ENCODE results near the gene PNMA8C.

DNA sequence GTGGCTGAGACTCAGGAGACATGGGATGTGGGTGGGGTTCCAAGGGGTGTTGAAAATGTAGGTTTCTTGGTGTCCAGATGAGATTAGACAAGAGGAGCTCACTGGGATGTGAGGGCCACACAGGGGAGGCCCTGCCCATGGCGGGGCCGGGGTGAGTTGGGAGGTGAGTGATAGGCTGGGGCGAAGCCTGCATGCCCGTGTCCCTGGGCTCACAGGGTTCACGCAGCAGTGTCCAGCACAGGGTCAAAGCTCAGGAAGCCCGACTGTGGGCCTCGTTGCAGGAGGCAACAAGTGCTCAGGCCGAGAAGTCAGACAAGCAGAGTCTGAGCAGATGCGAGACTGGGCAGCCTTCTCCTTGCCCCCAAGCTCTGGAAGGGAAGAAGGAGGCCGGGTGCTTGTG, 42.6 kb downstream of the PNMA8C start:
- TF ChIP-seq, protein P1, sequence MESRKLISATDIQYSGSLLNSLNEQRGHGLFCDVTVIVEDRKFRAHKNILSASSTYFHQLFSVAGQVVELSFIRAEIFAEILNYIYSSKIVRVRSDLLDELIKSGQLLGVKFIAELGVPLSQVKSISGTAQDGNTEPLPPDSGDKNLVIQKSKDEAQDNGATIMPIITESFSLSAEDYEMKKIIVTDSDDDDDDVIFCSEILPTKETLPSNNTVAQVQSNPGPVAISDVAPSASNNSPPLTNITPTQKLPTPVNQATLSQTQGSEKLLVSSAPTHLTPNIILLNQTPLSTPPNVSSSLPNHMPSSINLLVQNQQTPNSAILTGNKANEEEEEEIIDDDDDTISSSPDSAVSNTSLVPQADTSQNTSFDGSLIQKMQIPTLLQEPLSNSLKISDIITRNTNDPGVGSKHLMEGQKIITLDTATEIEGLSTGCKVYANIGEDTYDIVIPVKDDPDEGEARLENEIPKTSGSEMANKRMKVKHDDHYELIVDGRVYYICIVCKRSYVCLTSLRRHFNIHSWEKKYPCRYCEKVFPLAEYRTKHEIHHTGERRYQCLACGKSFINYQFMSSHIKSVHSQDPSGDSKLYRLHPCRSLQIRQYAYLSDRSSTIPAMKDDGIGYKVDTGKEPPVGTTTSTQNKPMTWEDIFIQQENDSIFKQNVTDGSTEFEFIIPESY (IDR thresholded peaks at IDR 0.05; ENCODE audit: borderline replicate concordance, low read depth), result no peak
- no peak for TF ChIP-seq FOXJ3 (CRISPR knock-in tag; IDR thresholded peaks at IDR 0.05)
- TF ChIP-seq, protein P2, sequence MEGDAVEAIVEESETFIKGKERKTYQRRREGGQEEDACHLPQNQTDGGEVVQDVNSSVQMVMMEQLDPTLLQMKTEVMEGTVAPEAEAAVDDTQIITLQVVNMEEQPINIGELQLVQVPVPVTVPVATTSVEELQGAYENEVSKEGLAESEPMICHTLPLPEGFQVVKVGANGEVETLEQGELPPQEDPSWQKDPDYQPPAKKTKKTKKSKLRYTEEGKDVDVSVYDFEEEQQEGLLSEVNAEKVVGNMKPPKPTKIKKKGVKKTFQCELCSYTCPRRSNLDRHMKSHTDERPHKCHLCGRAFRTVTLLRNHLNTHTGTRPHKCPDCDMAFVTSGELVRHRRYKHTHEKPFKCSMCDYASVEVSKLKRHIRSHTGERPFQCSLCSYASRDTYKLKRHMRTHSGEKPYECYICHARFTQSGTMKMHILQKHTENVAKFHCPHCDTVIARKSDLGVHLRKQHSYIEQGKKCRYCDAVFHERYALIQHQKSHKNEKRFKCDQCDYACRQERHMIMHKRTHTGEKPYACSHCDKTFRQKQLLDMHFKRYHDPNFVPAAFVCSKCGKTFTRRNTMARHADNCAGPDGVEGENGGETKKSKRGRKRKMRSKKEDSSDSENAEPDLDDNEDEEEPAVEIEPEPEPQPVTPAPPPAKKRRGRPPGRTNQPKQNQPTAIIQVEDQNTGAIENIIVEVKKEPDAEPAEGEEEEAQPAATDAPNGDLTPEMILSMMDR (IDR thresholded peaks at IDR 0.05), result no peak
- no peak for TF ChIP-seq CHD2 (IDR thresholded peaks at IDR 0.05; ENCODE audit: low read length, partially characterized antibody)
- TF ChIP-seq, protein P3, sequence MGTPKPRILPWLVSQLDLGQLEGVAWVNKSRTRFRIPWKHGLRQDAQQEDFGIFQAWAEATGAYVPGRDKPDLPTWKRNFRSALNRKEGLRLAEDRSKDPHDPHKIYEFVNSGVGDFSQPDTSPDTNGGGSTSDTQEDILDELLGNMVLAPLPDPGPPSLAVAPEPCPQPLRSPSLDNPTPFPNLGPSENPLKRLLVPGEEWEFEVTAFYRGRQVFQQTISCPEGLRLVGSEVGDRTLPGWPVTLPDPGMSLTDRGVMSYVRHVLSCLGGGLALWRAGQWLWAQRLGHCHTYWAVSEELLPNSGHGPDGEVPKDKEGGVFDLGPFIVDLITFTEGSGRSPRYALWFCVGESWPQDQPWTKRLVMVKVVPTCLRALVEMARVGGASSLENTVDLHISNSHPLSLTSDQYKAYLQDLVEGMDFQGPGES (IDR thresholded peaks at IDR 0.05; ENCODE audit: low read depth, low read length), result no peak
- no peak for TF ChIP-seq YY1 (IDR thresholded peaks at IDR 0.05; ENCODE audit: low read depth)
- TF ChIP-seq SMC3 (IDR thresholded peaks at IDR 0.05; ENCODE audit: low read depth, low read length), result no peak
- TF ChIP-seq, protein P4, sequence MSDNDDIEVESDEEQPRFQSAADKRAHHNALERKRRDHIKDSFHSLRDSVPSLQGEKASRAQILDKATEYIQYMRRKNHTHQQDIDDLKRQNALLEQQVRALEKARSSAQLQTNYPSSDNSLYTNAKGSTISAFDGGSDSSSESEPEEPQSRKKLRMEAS (IDR thresholded peaks at IDR 0.05; ENCODE audit: low read depth), result no peak
- TF ChIP-seq, protein P5, sequence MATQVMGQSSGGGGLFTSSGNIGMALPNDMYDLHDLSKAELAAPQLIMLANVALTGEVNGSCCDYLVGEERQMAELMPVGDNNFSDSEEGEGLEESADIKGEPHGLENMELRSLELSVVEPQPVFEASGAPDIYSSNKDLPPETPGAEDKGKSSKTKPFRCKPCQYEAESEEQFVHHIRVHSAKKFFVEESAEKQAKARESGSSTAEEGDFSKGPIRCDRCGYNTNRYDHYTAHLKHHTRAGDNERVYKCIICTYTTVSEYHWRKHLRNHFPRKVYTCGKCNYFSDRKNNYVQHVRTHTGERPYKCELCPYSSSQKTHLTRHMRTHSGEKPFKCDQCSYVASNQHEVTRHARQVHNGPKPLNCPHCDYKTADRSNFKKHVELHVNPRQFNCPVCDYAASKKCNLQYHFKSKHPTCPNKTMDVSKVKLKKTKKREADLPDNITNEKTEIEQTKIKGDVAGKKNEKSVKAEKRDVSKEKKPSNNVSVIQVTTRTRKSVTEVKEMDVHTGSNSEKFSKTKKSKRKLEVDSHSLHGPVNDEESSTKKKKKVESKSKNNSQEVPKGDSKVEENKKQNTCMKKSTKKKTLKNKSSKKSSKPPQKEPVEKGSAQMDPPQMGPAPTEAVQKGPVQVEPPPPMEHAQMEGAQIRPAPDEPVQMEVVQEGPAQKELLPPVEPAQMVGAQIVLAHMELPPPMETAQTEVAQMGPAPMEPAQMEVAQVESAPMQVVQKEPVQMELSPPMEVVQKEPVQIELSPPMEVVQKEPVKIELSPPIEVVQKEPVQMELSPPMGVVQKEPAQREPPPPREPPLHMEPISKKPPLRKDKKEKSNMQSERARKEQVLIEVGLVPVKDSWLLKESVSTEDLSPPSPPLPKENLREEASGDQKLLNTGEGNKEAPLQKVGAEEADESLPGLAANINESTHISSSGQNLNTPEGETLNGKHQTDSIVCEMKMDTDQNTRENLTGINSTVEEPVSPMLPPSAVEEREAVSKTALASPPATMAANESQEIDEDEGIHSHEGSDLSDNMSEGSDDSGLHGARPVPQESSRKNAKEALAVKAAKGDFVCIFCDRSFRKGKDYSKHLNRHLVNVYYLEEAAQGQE (IDR thresholded peaks at IDR 0.05; ENCODE audit: low read depth, low read length), result no peak
- no peak for TF ChIP-seq JUND (IDR thresholded peaks at IDR 0.05)
- no peak for TF ChIP-seq GABPA (IDR thresholded peaks at IDR 0.05; ENCODE audit: low read depth)
- no peak for TF ChIP-seq POLR2AphosphoS5 (IDR thresholded peaks at IDR 0.05; ENCODE audit: low read depth, low read length)

All from SK-N-SH (cell line).